ENCODE results near the gene GCNT2.

DNA sequence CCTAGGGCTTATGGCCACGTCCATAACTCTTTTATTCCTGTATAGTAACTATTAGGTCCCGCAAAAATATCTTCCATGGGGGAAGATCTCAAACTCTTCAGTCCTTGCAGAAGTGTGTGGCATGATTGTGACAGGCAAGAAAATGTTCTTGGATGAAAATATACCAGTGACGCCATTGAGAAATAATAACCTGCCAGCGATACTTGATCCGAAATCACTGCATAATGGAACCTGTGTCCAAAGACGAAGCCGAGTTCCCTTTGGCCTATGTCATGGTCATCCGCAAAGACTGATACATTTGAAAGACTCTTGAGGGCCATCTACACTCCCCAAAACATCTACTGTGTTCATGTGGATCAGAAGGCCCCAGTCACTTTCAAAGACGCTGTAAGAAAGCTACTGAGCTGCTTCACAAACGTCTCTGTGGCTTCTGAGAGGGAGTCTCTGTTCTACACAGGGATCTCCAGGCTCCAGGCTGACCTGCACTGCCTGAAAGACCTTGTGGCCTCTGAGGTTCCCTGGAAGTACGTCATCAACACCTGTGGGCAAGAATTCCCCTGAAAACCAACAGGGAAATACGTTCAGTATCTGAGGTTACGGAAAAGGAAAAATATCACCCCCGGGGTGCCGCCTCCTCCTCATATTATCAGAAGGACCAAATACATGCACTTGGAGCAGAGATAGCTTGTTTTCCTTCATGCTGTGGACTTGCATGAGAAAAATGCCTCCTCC lies 6.9 kb upstream of the GCNT2 start:
- TF ChIP-seq POLR2A (IDR thresholded peaks at IDR 0.05; ENCODE audit: low read depth, low read length) (no peak), POLR2AphosphoS5 (IDR thresholded peaks at IDR 0.05; ENCODE audit: low read depth, low read length) (no peak)
